HepG2 (cell line): ENCODE data around the gene CEP131. TPM values are rescaled to one million over a fixed set of nuclear protein-coding genes. Genes with fewer than 3 reads are reported as not detected.

Experiments
- CENPT ChIP-seq: sonication (generic); formaldehyde crosslinking; IDR thresholded peaks from 2 replicates; pipeline ENCODE4 v1.8.0; 2022; ENCODE audit warnings: low read depth, mild to moderate bottlenecking, moderate library complexity, missing genetic modification reagents
- CHD2 ChIP-seq: IDR thresholded peaks from 2 replicates; pipeline ENCODE4 v1.6.1; 2011; ENCODE audit warnings: low read depth, low read length, improper control_type of control experiment
- EEA1 ChIP-seq: sonication (generic); formaldehyde crosslinking; IDR thresholded peaks from 2 replicates; pipeline ENCODE4 v1.5.1; 2020; ENCODE audit warnings: mild to moderate bottlenecking, missing genetic modification reagents, borderline replicate concordance
- GFI1 ChIP-seq: sonication (generic); formaldehyde crosslinking; IDR thresholded peaks from 2 replicates; pipeline ENCODE4 v1.5.0; 2020; ENCODE audit warnings: missing genetic modification reagents, mild to moderate bottlenecking, borderline replicate concordance
- GMEB1 ChIP-seq: sonication (generic); formaldehyde crosslinking; IDR thresholded peaks from 2 replicates; pipeline ENCODE4 v1.5.1; 2020; ENCODE audit warnings: missing genetic modification reagents, mild to moderate bottlenecking, borderline replicate concordance
- HDAC2 ChIP-seq: sonication (generic); formaldehyde crosslinking; IDR thresholded peaks from 2 replicates; pipeline ENCODE4 v1.4.0; 2020; ENCODE audit warnings: missing genetic modification reagents
- HOMEZ ChIP-seq: IDR thresholded peaks from 2 replicates; pipeline ENCODE4 v1.6.1; 2016; ENCODE audit warnings: low read depth
- IRF1 ChIP-seq: sonication (generic); formaldehyde crosslinking; IDR thresholded peaks from 2 replicates; pipeline ENCODE4 v1.4.0; 2020; ENCODE audit warnings: low read depth, mild to moderate bottlenecking, missing genetic modification reagents
- KDM4B ChIP-seq: sonication (generic); formaldehyde crosslinking; IDR thresholded peaks from 2 replicates; pipeline ENCODE4 v1.4.0; 2020; ENCODE audit warnings: missing genetic modification reagents
- NR0B2 ChIP-seq: sonication (generic); formaldehyde crosslinking; IDR thresholded peaks from 2 replicates; pipeline ENCODE4 v1.4.0; 2020; ENCODE audit warnings: mild to moderate bottlenecking, missing genetic modification reagents
- SMYD3 ChIP-seq: sonication (generic); formaldehyde crosslinking; IDR thresholded peaks from 2 replicates; pipeline ENCODE4 v1.8.1; 2023; ENCODE audit warnings: mild to moderate bottlenecking, missing genetic modification reagents
- TFAP4 ChIP-seq: sonication (generic); IDR thresholded peaks from 2 replicates; pipeline ENCODE4 v1.6.1; 2016; ENCODE audit warnings: low read depth, borderline replicate concordance
- ZKSCAN1 ChIP-seq: fragments of 150-350 bp; IDR thresholded peaks from 2 replicates; pipeline ENCODE4 v1.6.1; 2014; ENCODE audit warnings: low read length
- ZMAT5 ChIP-seq: sonication (generic); formaldehyde crosslinking; IDR thresholded peaks from 2 replicates; pipeline ENCODE4 v1.5.0; 2020; ENCODE audit warnings: mild to moderate bottlenecking, low read depth, missing genetic modification reagents, borderline replicate concordance
- ZNF343 ChIP-seq: sonication (generic); formaldehyde crosslinking; IDR thresholded peaks from 2 replicates; pipeline ENCODE4 v1.4.0; 2020; ENCODE audit warnings: mild to moderate bottlenecking, missing genetic modification reagents
- ZNF503 ChIP-seq: sonication (generic); formaldehyde crosslinking; IDR thresholded peaks from 2 replicates; pipeline ENCODE4 v1.4.0; 2020; ENCODE audit warnings: missing genetic modification reagents
- ZNF678 ChIP-seq: sonication (generic); formaldehyde crosslinking; IDR thresholded peaks from 2 replicates; pipeline ENCODE4 v1.4.0; 2020; ENCODE audit warnings: mild to moderate bottlenecking, missing genetic modification reagents
- ZNF704 ChIP-seq: sonication (generic); formaldehyde crosslinking; IDR thresholded peaks from 2 replicates; pipeline ENCODE4 v1.8.1; 2023; ENCODE audit warnings: mild to moderate bottlenecking, inconsistent platforms, moderate library complexity, missing genetic modification reagents, borderline replicate concordance
- polyA plus RNA-seq, 8 experiments: library from polyadenylated mRNA; depleted of rRNA in 3 of 8; stranded (reverse) in 7 of 8; unstranded in 1 of 8; fragments of >200 nt; fragmentation: Illumina TruSeq in 4 of 8; extraction: Trizol in 4 of 8; gene quantifications; 2 replicates each; pipeline versions ENCODE4 v1.2.1 to v1.2.3, GENCODE V29; 2011 to 2016; ENCODE audit warnings: low read depth in 4 of 8, missing spikeins in 1 of 8, mixed read lengths in 1 of 8; ENCODE audit not compliant: insufficient read depth in 1 of 8
- total RNA-seq, 5 experiments: library from RNA; depleted of rRNA; stranded (reverse); fragments of >200 nt; fragmentation: Illumina TruSeq; extraction: Trizol; gene quantifications; 2 replicates each; pipeline ENCODE4 v1.2.3, GENCODE V29; 2016; ENCODE audit warnings: low read depth in 1 of 5

The CEP131 gene
- total and polyA plus RNA-seq, 2 of the 13 experiments (the other 11 are each of a cell fraction or from before 2014, with no cell fraction given) = 5.0 to 16.8 TPM

GRCh38 chr17:81222906-81223761 lies at the start of gene CEP131 (continued):
- TF ChIP-seq ZNF704 (CRISPR knock-in tag) (peak; percentile 85; the same call in 1 of the 2 replicates), ZKSCAN1 (no peak), ZNF678 (CRISPR knock-in tag) (peak; percentile 71; the same call in 1 of the 2 replicates), SMYD3 (CRISPR knock-in tag) (peak; percentile 98), IRF1 (no peak), ZMAT5 (CRISPR knock-in tag) (no peak), GFI1 (peak; percentile 31; the same call in 1 of the 2 replicates), KDM4B (CRISPR knock-in tag) (peak; percentile 31; the same call in 1 of the 2 replicates), ZNF343 (CRISPR knock-in tag) (no peak; the same call in 1 of the 2 replicates), HDAC2 (peak; percentile 48), HOMEZ (CRISPR knock-in tag) (no peak), TFAP4 (peak; percentile 37; the same call in 1 of the 2 replicates), CHD2 (peak; percentile 77), GMEB1 (peak; percentile 70; the same call in 1 of the 2 replicates), EEA1 (peak; percentile 71; the same call in 1 of the 2 replicates), CENPT (0 out of 2 replicates have a peak, but pooled peaks have one; percentile 52), NR0B2 (CRISPR knock-in tag) (peak; percentile 80; the same call in 1 of the 2 replicates), ZNF503 (CRISPR knock-in tag) (no peak)
